ENCODE results near the gene WASF2. TPM values are rescaled to one million over a fixed set of nuclear protein-coding genes. Genes with fewer than 3 reads are reported as not detected.

WASF2 gene
- total and polyA plus RNA-seq, 2 of the 13 experiments (the other 11 are each of a cell fraction or from before 2014, with no cell fraction given), result 10.4 to 27.7 TPM

GRCh38 chr1:27527223-27527889 is 37.4 kb upstream of the WASF2 start (continued):
- TF ChIP-seq AKNA (CRISPR knock-in tag; IDR thresholded peaks at IDR 0.05; ENCODE audit: borderline replicate concordance) (no peak), AKAP8 (CRISPR knock-in tag; IDR thresholded peaks at IDR 0.05) (no peak), SMAD1 (CRISPR knock-in tag; IDR thresholded peaks at IDR 0.05; ENCODE audit: borderline replicate concordance, low read depth) (no peak), ZZZ3 (CRISPR knock-in tag; IDR thresholded peaks at IDR 0.05; ENCODE audit: borderline replicate concordance) (no peak), ZNF616 (CRISPR knock-in tag; IDR thresholded peaks at IDR 0.05; ENCODE audit: low read depth) (no peak), ZNF232 (CRISPR knock-in tag; IDR thresholded peaks at IDR 0.05; ENCODE audit: borderline replicate concordance) (0 out of 2 replicates have a peak, but pooled peaks have one; percentile 20), DMAP1 (CRISPR knock-in tag; IDR thresholded peaks at IDR 0.05) (no peak; the same call in 1 of the 2 replicates), NFYB (CRISPR knock-in tag; IDR thresholded peaks at IDR 0.05) (no peak), ZXDC (CRISPR knock-in tag; IDR thresholded peaks at IDR 0.05) (no peak), TERF1 (CRISPR knock-in tag; IDR thresholded peaks at IDR 0.05) (0 out of 2 replicates have a peak, but pooled peaks have one; percentile 4), ATM (IDR thresholded peaks at IDR 0.05; ENCODE audit: borderline replicate concordance) (no peak), NR2F2 (IDR thresholded peaks at IDR 0.05; ENCODE audit: borderline replicate concordance, low read depth) (no peak), HNRNPK (IDR thresholded peaks at IDR 0.05; ENCODE audit: low read depth, low read length, poor library complexity, severe bottlenecking) (peak; percentile 66), MTERF4 (CRISPR knock-in tag; IDR thresholded peaks at IDR 0.05) (no peak), HNRNPLL (IDR thresholded peaks at IDR 0.05; ENCODE audit: low read depth, low read length, poor library complexity, severe bottlenecking) (no peak), ZNF572 (CRISPR knock-in tag; IDR thresholded peaks at IDR 0.05) (0 out of 2 replicates have a peak, but pooled peaks have one; percentile 73), HNRNPH1 (optimal IDR thresholded peaks at IDR 0.05; ENCODE audit: low read depth, low read length) (no peak), HNRNPUL1 (IDR thresholded peaks at IDR 0.05; ENCODE audit: low read depth, low read length) (no peak), ZNF720 (CRISPR knock-in tag; IDR thresholded peaks at IDR 0.05) (no peak), ZBTB21 (CRISPR knock-in tag; IDR thresholded peaks at IDR 0.05) (no peak)
